IPS DF 6.9 (cell line): Measurements from ENCODE around the gene ATP8A2.

Source experiments
- DNase-seq: peaks from one replicate; pipeline ENCODE4 v3.0.0-alpha.2; 2013; ENCODE audit warnings: low read depth, low spot score
- H3K27ac ChIP-seq: one replicate; pipeline ENCODE4 v1.5.1; 2013; ENCODE audit warnings: low read length, control low read depth
- H3K27me3 ChIP-seq: 2 replicates; pipeline ENCODE4 v1.6.1; 2013; ENCODE audit warnings: mild to moderate bottlenecking, low read length; ENCODE audit not compliant: control insufficient read depth, insufficient read depth
- H3K36me3 ChIP-seq: 2 replicates; pipeline ENCODE4 v1.6.1; 2013; ENCODE audit warnings: low read length; ENCODE audit not compliant: control insufficient read depth, insufficient read depth
- H3K4me1 ChIP-seq: 2 replicates; pipeline ENCODE4 v1.6.1; 2013; ENCODE audit warnings: low read length; ENCODE audit not compliant: control insufficient read depth, insufficient read depth
- H3K4me3 ChIP-seq: 2 replicates; pipeline ENCODE4 v1.5.1; 2013; ENCODE audit warnings: mild to moderate bottlenecking, low read length
- H3K9me3 ChIP-seq: 2 replicates; pipeline ENCODE4 v1.6.1; 2013; ENCODE audit warnings: low read length, inconsistent platforms; ENCODE audit not compliant: control insufficient read depth, insufficient read depth
- WGBS: extraction: QIAGEN DNeasy Blood & Tissue Kit; methylation state at CpG from one replicate; pipeline ENCODE4 v1.1.7; 2013; ENCODE audit warnings: mixed read lengths, missing lambda C conversion rate; ENCODE audit not compliant: insufficient read length, insufficient coverage; 5-methylcytosine and 5-hydroxymethylcytosine counted together

Gene ATP8A2

GRCh38 chr13:26010487-26011207 is 638.9 kb downstream of the ATP8A2 start:
- H3K27me3 ChIP-seq: no peaks in the 10 kb centered on the region
- no peaks in the 10 kb centered on the region for H3K36me3 ChIP-seq
- no peak overlapping the region for H3K4me3 ChIP-seq
- WGBS: no CpG with 5 or more reads among the region's 13 CpGs
- H3K4me1 ChIP-seq: no peaks in the 10 kb centered on the region
- H3K27ac ChIP-seq: no peak overlapping the region
- DNase-seq: no peak
- no peaks in the 10 kb centered on the region for H3K9me3 ChIP-seq

DNA sequence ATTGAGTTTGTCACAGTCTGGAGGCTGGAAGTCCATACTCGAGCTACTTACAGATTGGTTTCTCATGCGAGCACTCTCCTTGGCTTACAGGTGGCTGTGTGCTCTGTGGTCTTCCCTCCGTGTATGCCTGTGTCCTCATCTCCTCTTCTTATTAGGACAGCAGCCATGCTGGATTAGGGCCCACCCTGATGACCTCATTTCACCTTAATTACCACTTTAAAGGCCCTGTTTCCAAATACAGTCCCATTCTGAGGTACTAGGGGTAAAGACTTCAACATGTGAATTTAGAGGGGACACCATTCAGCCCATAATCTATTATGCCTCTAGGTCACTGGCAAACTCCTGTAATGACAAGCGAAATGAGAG is 639.4 kb downstream of the ATP8A2 start:
- WGBS: no CpG with 5 or more reads among the region's 4 CpGs

GRCh38 chr13:26011996-26012821 is 640.4 kb downstream of the ATP8A2 start:
- no peak for DNase-seq
- H3K4me1 ChIP-seq: no peaks in the 10 kb centered on the region
- H3K36me3 ChIP-seq: no peaks in the 10 kb centered on the region
- no peaks in the 10 kb centered on the region for H3K9me3 ChIP-seq
- no CpG with 5 or more reads among the region's 53 CpGs for WGBS
- no peak overlapping the region for H3K27ac ChIP-seq
- H3K27me3 ChIP-seq: no peaks in the 10 kb centered on the region
- no peak overlapping the region for H3K4me3 ChIP-seq

More for the DNA sequence above, 639.4 kb downstream of the ATP8A2 start:
- Histone ChIP-seq H3K27me3 (no peaks in the 10 kb centered on the region), H3K9me3 (no peaks in the 10 kb centered on the region), H3K27ac (no peak overlapping the region), H3K36me3 (no peaks in the 10 kb centered on the region), H3K4me3 (no peak overlapping the region), H3K4me1 (no peaks in the 10 kb centered on the region)
- no peak for DNase-seq

- DNase-seq: no peak
- H3K4me1 ChIP-seq: peaks cover 2% of the 10 kb centered on the region; the same call in 1 of the 2 replicates
- no peaks in the 10 kb centered on the region for H3K27me3 ChIP-seq
- no peak overlapping the region for H3K27ac ChIP-seq
- H3K36me3 ChIP-seq: no peaks in the 10 kb centered on the region
- no peak overlapping the region for H3K4me3 ChIP-seq
- no CpG with 5 or more reads among the region's 9 CpGs for WGBS
- H3K9me3 ChIP-seq: no peaks in the 10 kb centered on the region
Observed at GRCh38 chr13:26012995-26013394, 641.2 kb downstream of the ATP8A2 start.

DNA sequence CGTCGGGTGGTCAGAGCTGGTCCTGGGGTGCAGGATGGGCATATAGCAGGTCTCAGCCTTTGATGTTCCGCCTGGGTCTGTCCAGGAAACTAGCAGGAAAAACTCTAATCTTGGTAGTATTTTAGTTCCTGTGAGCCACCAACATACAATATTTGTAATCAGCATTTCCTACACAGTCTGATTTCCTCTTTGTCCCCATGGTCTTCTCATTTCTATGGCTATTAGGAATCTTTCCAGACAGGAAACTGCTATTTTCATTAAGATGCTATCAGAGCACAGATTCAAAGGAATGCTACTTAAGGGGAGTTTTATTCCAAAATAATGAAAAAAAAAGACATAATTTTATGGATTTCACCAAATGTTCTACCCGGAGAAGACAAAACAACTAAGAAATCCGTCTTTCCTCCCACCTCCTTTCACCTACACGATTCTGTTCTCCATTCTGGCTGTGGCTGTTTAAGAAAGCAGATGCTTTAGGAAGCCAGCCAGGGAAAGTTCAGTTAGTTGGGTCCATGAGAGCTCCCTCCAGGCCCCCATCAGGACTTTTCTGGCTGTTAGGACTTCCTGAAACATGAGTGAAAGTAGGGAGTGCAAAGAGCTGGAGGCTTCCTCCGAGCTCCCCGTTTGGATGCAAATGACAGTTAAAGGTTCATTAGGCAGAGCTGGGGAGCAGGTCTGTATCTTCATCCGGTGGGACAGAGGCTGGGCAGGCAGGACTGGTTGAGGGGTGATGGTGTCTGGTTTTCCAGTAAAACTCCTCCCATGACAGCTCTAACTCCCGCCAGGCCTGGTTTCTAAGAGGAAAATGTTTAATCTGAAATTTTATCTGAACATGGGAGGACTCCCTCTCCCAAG is 643.7 kb downstream of the ATP8A2 start:
- no peak for DNase-seq
- Histone ChIP-seq H3K4me3 (no peak overlapping the region), H3K27me3 (no peaks in the 10 kb centered on the region), H3K9me3 (no peaks in the 10 kb centered on the region), H3K36me3 (no peaks in the 10 kb centered on the region), H3K27ac (no peak overlapping the region), H3K4me1 (peaks cover 2% of the 10 kb centered on the region; the same call in 1 of the 2 replicates)
- WGBS: no CpG with 5 or more reads among the region's 10 CpGs

DNA sequence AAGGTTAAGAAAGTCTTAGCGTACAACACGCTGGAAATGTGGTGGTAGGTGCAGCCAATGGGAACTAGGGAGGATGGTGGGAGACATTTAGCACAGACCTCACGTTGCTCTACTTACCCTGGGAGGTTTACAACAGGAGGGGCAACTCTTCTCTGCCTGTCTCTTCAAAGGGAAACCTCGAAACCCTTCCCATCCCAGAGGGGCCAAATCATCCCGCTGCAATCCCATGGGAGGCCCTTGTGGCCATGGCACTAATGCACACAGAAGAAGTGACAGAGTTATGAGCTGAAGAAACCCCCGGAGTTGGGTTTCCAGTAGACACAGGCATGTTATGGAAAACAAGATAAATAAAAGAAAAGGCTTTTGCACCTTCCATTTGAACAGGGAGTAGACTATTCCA is 644.4 kb downstream of the ATP8A2 start:
- no peak overlapping the region for H3K4me3 ChIP-seq
- peaks cover 2% of the 10 kb centered on the region; the same call in 1 of the 2 replicates for H3K4me1 ChIP-seq
- no peaks in the 10 kb centered on the region for H3K36me3 ChIP-seq
- no peak overlapping the region for H3K27ac ChIP-seq
- no peak for DNase-seq
- H3K27me3 ChIP-seq: no peaks in the 10 kb centered on the region
- no peaks in the 10 kb centered on the region for H3K9me3 ChIP-seq
- WGBS: no CpG with 5 or more reads among the region's 6 CpGs

GRCh38 chr13:26017196-26017921 is 645.6 kb downstream of the ATP8A2 start:
- H3K27ac ChIP-seq: no peak overlapping the region
- DNase-seq: no peak
- H3K4me3 ChIP-seq: no peak overlapping the region
- H3K9me3 ChIP-seq: no peaks in the 10 kb centered on the region
- H3K36me3 ChIP-seq: no peaks in the 10 kb centered on the region
- H3K27me3 ChIP-seq: no peaks in the 10 kb centered on the region
- peaks cover 2% of the 10 kb centered on the region; the same call in 1 of the 2 replicates for H3K4me1 ChIP-seq
- no CpG with 5 or more reads among the region's 9 CpGs for WGBS

- peaks cover 2% of the 10 kb centered on the region; the same call in 1 of the 2 replicates for H3K4me1 ChIP-seq
- no peak for DNase-seq
- no CpG with 5 or more reads among the region's 6 CpGs for WGBS
- no peaks in the 10 kb centered on the region for H3K9me3 ChIP-seq
- no peaks in the 10 kb centered on the region for H3K36me3 ChIP-seq
- H3K4me3 ChIP-seq: no peak overlapping the region
- H3K27me3 ChIP-seq: no peaks in the 10 kb centered on the region
- no peak overlapping the region for H3K27ac ChIP-seq
Observed at GRCh38 chr13:26017932-26018665, 646.3 kb downstream of the ATP8A2 start.

GRCh38 chr13:26019251-26019650 is 647.5 kb downstream of the ATP8A2 start:
- no CpG with 5 or more reads among the region's 7 CpGs for WGBS
- H3K27ac ChIP-seq: no peak overlapping the region
- H3K4me1 ChIP-seq: peaks cover 2% of the 10 kb centered on the region; the same call in 1 of the 2 replicates
- no peak overlapping the region for H3K4me3 ChIP-seq
- no peaks in the 10 kb centered on the region for H3K27me3 ChIP-seq
- H3K9me3 ChIP-seq: no peaks in the 10 kb centered on the region
- no peak for DNase-seq
- no peaks in the 10 kb centered on the region for H3K36me3 ChIP-seq
